Large intestine (tissue), 3 donors: ENCODE measurements around the gene IL23A. TPM values are rescaled to one million over a fixed set of nuclear protein-coding genes. Genes with fewer than 3 reads are reported as not detected.
A peak's percentile ranks its signal among the peaks of the same experiment; 100 is the strongest.
"Not testable (repeated sequence)": the region's sequence is repeated elsewhere in the genome, so short reads cannot be mapped to it uniquely, and the experiment has no call there.

Experiments used
- DNase-seq, 2 donors: peaks; one replicate each; pipeline versions ENCODE4 v3.0.0 to v3.0.0-alpha.2; 2013
- H3K27ac ChIP-seq: one replicate; pipeline ENCODE4 v1.5.1; 2013; ENCODE audit warnings: low read length
- H3K27me3 ChIP-seq: 2 replicates; pipeline ENCODE4 v1.6.1; 2013; ENCODE audit warnings: low read length; ENCODE audit not compliant: control insufficient read depth, insufficient read depth
- H3K36me3 ChIP-seq: 2 replicates; pipeline ENCODE4 v1.6.1; 2013; ENCODE audit warnings: low read length; ENCODE audit not compliant: control insufficient read depth, insufficient read depth
- H3K4me1 ChIP-seq: one replicate; pipeline ENCODE4 v1.6.1; 2013; ENCODE audit warnings: low read length; ENCODE audit not compliant: control insufficient read depth, insufficient read depth
- H3K4me3 ChIP-seq: one replicate; pipeline ENCODE4 v1.5.1; 2013; ENCODE audit warnings: low read length
- H3K9me3 ChIP-seq: one replicate; pipeline ENCODE4 v1.6.1; 2013; ENCODE audit warnings: mild to moderate bottlenecking, low read depth, low read length, moderate library complexity; ENCODE audit not compliant: control insufficient read depth
- WGBS: methylation state at CpG from one replicate; pipeline ENCODE4 v1.1.5; 2013; ENCODE audit warnings: low lambda C conversion rate; ENCODE audit not compliant: insufficient coverage; 5-methylcytosine and 5-hydroxymethylcytosine counted together
- polyA plus RNA-seq: library from polyadenylated mRNA; unstranded; fragments of 120-200 nt; gene quantifications from one replicate; pipeline ENCODE4 v1.2.1, GENCODE V29; 2013

The IL23A gene
- polyA plus RNA-seq, 1 donor = 0.75 TPM

DNA sequence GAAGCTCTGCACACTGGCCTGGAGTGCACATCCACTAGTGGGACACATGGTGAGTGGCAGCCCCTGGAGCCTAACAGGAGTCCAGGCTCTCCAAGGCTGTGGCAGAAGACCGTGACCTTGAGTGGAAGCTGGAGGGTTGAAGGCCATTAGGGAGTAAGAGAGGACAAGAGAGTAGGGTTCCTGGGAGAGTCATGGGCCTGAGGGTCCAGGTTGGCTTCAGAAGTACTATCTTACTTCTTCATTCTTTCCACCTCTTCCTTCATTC, 406 bp downstream of the IL23A start:
- peaks cover 21% of the 10 kb centered on the region for H3K36me3 ChIP-seq
- H3K27me3 ChIP-seq = no peaks in the 10 kb centered on the region
- H3K4me3 ChIP-seq = no peak overlapping the region
- DNase-seq = no peak
- H3K27ac ChIP-seq = no peak overlapping the region
- H3K4me1 ChIP-seq = peaks cover 11% of the 10 kb centered on the region
- no CpG with 5 or more reads among the region's 1 CpG for WGBS
- no peaks in the 10 kb centered on the region for H3K9me3 ChIP-seq

DNA sequence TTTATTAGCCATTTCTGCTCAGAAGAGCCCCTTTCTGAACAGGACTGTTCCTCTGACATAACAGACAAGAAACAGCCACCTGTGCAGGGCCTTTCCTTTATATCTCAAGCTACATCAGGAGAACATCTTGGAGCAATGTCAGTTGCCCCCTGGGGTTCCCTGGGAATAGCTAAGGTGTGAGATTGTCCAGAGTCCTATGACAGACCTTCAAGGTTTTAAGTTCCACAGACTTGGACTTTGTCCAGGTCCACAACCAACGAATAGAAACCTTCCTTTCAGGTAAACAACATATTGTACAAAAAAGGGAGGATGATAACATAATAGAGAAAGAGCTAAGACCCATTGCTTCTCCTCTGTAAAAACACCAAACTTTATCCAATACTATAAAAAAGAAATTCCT, 2.9 kb downstream of the IL23A start:
- Histone ChIP-seq H3K36me3 (peaks cover 40% of the 10 kb centered on the region), H3K4me3 (no peak overlapping the region), H3K9me3 (no peaks in the 10 kb centered on the region), H3K4me1 (peaks cover 11% of the 10 kb centered on the region), H3K27ac (peak overlapping the region; percentile 26), H3K27me3 (no peaks in the 10 kb centered on the region)
- DNase-seq = peak; percentile 49 to 73
- WGBS = no CpG with 5 or more reads among the region's 1 CpG

- DNase-seq, H3K4me3 ChIP-seq, H3K27me3 ChIP-seq, H3K27ac ChIP-seq, H3K9me3 ChIP-seq: not testable (repeated sequence)
- WGBS = no CpG with 5 or more reads among the region's 2 CpGs
- peaks cover 11% of the 10 kb centered on the region for H3K4me1 ChIP-seq
- H3K36me3 ChIP-seq = peaks cover 46% of the 10 kb centered on the region
Measured at GRCh38 chr12:56342290-56342689, 3.6 kb downstream of the IL23A start.

GRCh38 chr12:56346675-56347074, 8.0 kb downstream of the IL23A start:
- no peaks in the 10 kb centered on the region for H3K9me3 ChIP-seq

DNA sequence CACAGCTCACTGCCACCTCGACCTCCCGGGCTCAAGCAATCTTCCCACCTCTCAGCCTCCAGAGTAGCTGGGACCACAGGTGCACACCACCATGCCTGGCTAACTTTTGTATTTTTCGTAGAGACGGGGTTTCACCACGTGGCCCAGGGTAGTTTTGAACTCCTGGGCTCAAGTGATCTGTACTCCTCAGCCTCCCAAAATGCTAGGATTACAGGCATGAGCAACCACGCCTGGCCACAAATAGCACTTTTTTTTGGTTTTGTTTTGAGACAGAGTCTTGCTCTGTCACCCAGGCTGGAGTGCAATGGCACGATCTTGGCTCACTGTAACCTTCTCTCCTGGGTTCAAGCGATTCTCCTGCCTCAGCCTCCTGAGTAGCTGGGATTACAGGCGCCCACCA, 8.6 kb downstream of the IL23A start:
- H3K27me3 ChIP-seq, H3K4me3 ChIP-seq, H3K9me3 ChIP-seq, H3K4me1 ChIP-seq, DNase-seq, H3K27ac ChIP-seq: not testable (repeated sequence)
- no CpG with 5 or more reads among the region's 9 CpGs for WGBS
- peaks cover 82% of the 10 kb centered on the region for H3K36me3 ChIP-seq

More at GRCh38 chr12:56346675-56347074, 8.0 kb downstream of the IL23A start:
- H3K4me3 ChIP-seq = no peak overlapping the region
- no peak overlapping the region for H3K27ac ChIP-seq
- no peaks in the 10 kb centered on the region for H3K27me3 ChIP-seq
- peaks cover 80% of the 10 kb centered on the region for H3K36me3 ChIP-seq
- DNase-seq = no peak
- whole genome bisulfite sequencing = 92% methylated on average over 4 of the region's 7 CpGs
- H3K4me1 ChIP-seq = peaks cover 3% of the 10 kb centered on the region

- H3K36me3 ChIP-seq = peaks cover 80% of the 10 kb centered on the region
- H3K4me3 ChIP-seq = no peak overlapping the region
- no peak overlapping the region for H3K27ac ChIP-seq
- DNase-seq = no peak
- no peaks in the 10 kb centered on the region for H3K9me3 ChIP-seq
- WGBS = no CpG with 5 or more reads among the region's 5 CpGs
- H3K27me3 ChIP-seq = no peaks in the 10 kb centered on the region
- no peaks in the 10 kb centered on the region for H3K4me1 ChIP-seq
Measured at GRCh38 chr12:56348776-56349175, 10.1 kb downstream of the IL23A start.

- WGBS = no CpG with 5 or more reads among the region's 2 CpGs
- H3K4me1 ChIP-seq = no peaks in the 10 kb centered on the region
- H3K4me3 ChIP-seq = no peak overlapping the region
- no peaks in the 10 kb centered on the region for H3K27me3 ChIP-seq
- H3K27ac ChIP-seq = no peak overlapping the region
- H3K9me3 ChIP-seq = no peaks in the 10 kb centered on the region
- DNase-seq = no peak
- peaks cover 84% of the 10 kb centered on the region for H3K36me3 ChIP-seq
Measured at GRCh38 chr12:56350662-56351061, 12.0 kb downstream of the IL23A start.

GRCh38 chr12:56351325-56351724, 12.6 kb downstream of the IL23A start:
- Histone ChIP-seq H3K27ac (no peak overlapping the region), H3K9me3 (no peaks in the 10 kb centered on the region), H3K36me3 (peaks cover 84% of the 10 kb centered on the region), H3K27me3 (no peaks in the 10 kb centered on the region), H3K4me3 (no peak overlapping the region), H3K4me1 (no peaks in the 10 kb centered on the region)
- no peak for DNase-seq
- WGBS = no CpG with 5 or more reads among the region's 2 CpGs

DNA sequence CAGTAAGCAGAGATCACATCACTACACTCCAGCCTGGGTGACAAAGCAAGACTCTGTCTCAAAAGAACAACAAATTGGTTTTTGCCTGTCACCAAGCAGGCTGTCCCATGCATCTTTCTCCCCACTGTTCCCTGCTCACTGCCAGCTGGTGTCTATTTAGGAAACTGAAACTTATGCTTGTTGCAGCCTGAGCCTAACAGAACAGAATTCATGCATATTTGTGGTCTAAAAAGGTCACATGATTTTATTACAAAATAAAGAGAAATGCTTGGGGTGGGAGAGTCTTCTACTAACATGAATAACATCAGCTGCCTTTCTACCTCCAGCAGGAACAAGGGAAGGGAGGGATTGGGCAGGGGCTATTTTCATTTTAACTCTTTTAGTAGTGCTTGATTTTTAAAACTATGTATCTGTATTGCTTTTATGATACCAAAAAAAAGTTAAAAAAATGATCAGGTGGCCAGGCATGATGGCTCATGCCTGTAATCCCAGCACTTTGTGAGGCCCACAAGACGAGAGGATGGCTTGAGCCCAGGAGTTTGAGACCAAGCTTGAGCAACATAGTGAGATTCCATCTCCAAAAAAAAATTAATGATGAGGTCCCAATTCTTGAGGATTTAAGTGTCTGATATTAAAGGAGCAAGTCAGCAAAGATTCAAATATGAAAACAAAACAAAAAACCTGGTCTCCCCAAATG, 20.3 kb downstream of the IL23A start:
- peaks cover 25% of the 10 kb centered on the region for H3K36me3 ChIP-seq
- H3K4me3 ChIP-seq = peak overlapping the region; percentile 76
- peaks cover 8% of the 10 kb centered on the region for H3K4me1 ChIP-seq
- peak overlapping the region; percentile 79 for H3K27ac ChIP-seq
- no CpG with 5 or more reads among the region's 1 CpG for WGBS
- no peaks in the 10 kb centered on the region for H3K27me3 ChIP-seq
- no peaks in the 10 kb centered on the region for H3K9me3 ChIP-seq
- DNase-seq = no peak

GRCh38 chr12:56359851-56360767, 21.4 kb downstream of the IL23A start, which contains the start of gene STAT2:
STAT2 (minus strand) TSS chr12:56360107; CDS start chr12:56356571, 3,536 bp downstream.
- Histone ChIP-seq H3K4me3 (peak within 1 kb of the TSS; percentile 76), H3K27ac (peak within 1 kb of the TSS; percentile 97), H3K9me3 (no peaks in the 10 kb centered on the region), H3K36me3 (peaks cover 14% of the 10 kb centered on the region), H3K27me3 (no peaks in the 10 kb centered on the region), H3K4me1 (peaks cover 8% of the 10 kb centered on the region)
- peak; percentile 100 for DNase-seq
- no CpG with 5 or more reads among the region's 54 CpGs for WGBS
